Stimulated activated naive B cell treated with anti-CD40 and anti-IgM and Interleukin-4, amounts not matched to agents 10 μg/mL and 1 μg/mL and 100 μg/mL, for 72 hours (primary cell): ENCODE measurements around the gene AK3.

Source experiments
- ATAC-seq, 2 donors: fragments of 150-1000 bp; cut with Tn5 transposase; replicated peaks; 2 replicates each; pipeline ENCODE4 v1.10.0; 2021; ENCODE audit warnings: moderate library complexity in 1 of 2
- DNase-seq: peaks from one replicate; pipeline ENCODE4 v3.0.0; 2021
- H3K27ac Mint-ChIP-seq: one replicate; pipeline ENCODE4 v1.8.0; 2022; ENCODE audit warnings: mild to moderate bottlenecking, mixed read lengths
- H3K27me3 Mint-ChIP-seq, 2 donors: one replicate each; pipeline ENCODE4 v1.8.0; 2022; ENCODE audit warnings: mixed read lengths in 2 of 2
- H3K36me3 Mint-ChIP-seq, 2 donors: one replicate each; pipeline ENCODE4 v1.8.0; 2022; ENCODE audit warnings: mixed read lengths in 2 of 2, mild to moderate bottlenecking in 1 of 2
- H3K4me1 Mint-ChIP-seq, 2 donors: one replicate each; pipeline ENCODE4 v1.8.0; 2022; ENCODE audit warnings: mixed read lengths in 2 of 2, mild to moderate bottlenecking in 1 of 2
- H3K4me3 Mint-ChIP-seq, 2 donors: one replicate each; pipeline ENCODE4 v1.8.0; 2022; ENCODE audit warnings: mild to moderate bottlenecking in 2 of 2, mixed read lengths in 2 of 2, moderate library complexity in 1 of 2
- H3K9me3 Mint-ChIP-seq, 2 donors: one replicate each; pipeline ENCODE4 v1.8.0; 2022; ENCODE audit warnings: mixed read lengths in 2 of 2, mild to moderate bottlenecking in 1 of 2

Gene AK3

GRCh38 chr9:4679268-4680172, 61.5 kb downstream of the AK3 start, which contains the start of gene CDC37L1:
Gene CDC37L1 (plus strand): TSS chr9:4679569. CDS start chr9:4679768, 199 bp downstream.
- peaks cover 5% of the 10 kb centered on the region in 2 donors for H3K27me3 Mint-ChIP-seq
- H3K4me3 Mint-ChIP-seq, result no peak within 1 kb of the TSS
- no peaks in the 10 kb centered on the region for H3K9me3 Mint-ChIP-seq
- H3K4me1 Mint-ChIP-seq, result peaks cover 7 to 10% of the 10 kb centered on the region in 2 donors
- no peak within 1 kb of the TSS for H3K27ac Mint-ChIP-seq
- peaks cover 9 to 11% of the 10 kb centered on the region in 2 donors for H3K36me3 Mint-ChIP-seq
- ATAC-seq (peak; percentile 96 to 98), DNase-seq (peak; percentile 97)

GRCh38 chr9:4678679-4679267, 62.2 kb downstream of the AK3 start:
- ATAC-seq (peak; percentile 26 to 35), DNase-seq (no peak)
- Mint-ChIP-seq H3K9me3 (no peaks in the 10 kb centered on the region), H3K4me1 (peaks cover 6 to 8% of the 10 kb centered on the region in 2 donors), H3K4me3 (no peak overlapping the region), H3K27me3 (peaks cover 5% of the 10 kb centered on the region in 2 donors), H3K36me3 (peaks cover 8 to 9% of the 10 kb centered on the region in 2 donors), H3K27ac (no peak overlapping the region)

- Mint-ChIP-seq H3K9me3 (no peaks in the 10 kb centered on the region), H3K4me3 (no peak overlapping the region), H3K27me3 (peaks cover 5% of the 10 kb centered on the region in 2 donors), H3K36me3 (peaks cover 3% of the 10 kb centered on the region in 2 donors), H3K27ac (no peak overlapping the region), H3K4me1 (peaks cover 0 to 3% of the 10 kb centered on the region in 2 donors)
- ATAC-seq (no peak), DNase-seq (no peak)
These were observed 63.6 kb downstream of the AK3 start for GRCh38 chr9:4677392-4677791.

GRCh38 chr9:4674783-4675182, 66.2 kb downstream of the AK3 start:
- no peak overlapping the region for H3K4me3 Mint-ChIP-seq
- ATAC-seq (no peak), DNase-seq (no peak)
- no peak overlapping the region for H3K27ac Mint-ChIP-seq
- no peaks in the 10 kb centered on the region for H3K9me3 Mint-ChIP-seq
- no peaks in the 10 kb centered on the region for H3K4me1 Mint-ChIP-seq
- H3K36me3 Mint-ChIP-seq, result peaks cover 3% of the 10 kb centered on the region in 2 donors
- peaks cover 5% of the 10 kb centered on the region in 2 donors for H3K27me3 Mint-ChIP-seq

- Mint-ChIP-seq H3K27me3 (peaks cover 9 to 14% of the 10 kb centered on the region in 2 donors), H3K4me3 (no peak overlapping the region), H3K4me1 (no peaks in the 10 kb centered on the region), H3K27ac (no peak overlapping the region), H3K36me3 (peaks cover 3% of the 10 kb centered on the region in 2 donors), H3K9me3 (no peaks in the 10 kb centered on the region)
- no peak for DNase-seq
- no peak for ATAC-seq
These were observed 69.3 kb downstream of the AK3 start for GRCh38 chr9:4671737-4672136.

- Mint-ChIP-seq H3K27ac (no peak overlapping the region), H3K4me3 (no peak overlapping the region), H3K9me3 (no peaks in the 10 kb centered on the region), H3K27me3 (peaks cover 14 to 18% of the 10 kb centered on the region in 2 donors), H3K4me1 (peaks cover 8 to 11% of the 10 kb centered on the region in 2 donors), H3K36me3 (peaks cover under 1% of the 10 kb centered on the region in 2 donors)
- DNase-seq, result no peak
- ATAC-seq, result no peak
These were observed 70.4 kb downstream of the AK3 start for GRCh38 chr9:4670591-4670990.

GRCh38 chr9:4669890-4670289, 71.1 kb downstream of the AK3 start:
- ATAC-seq, result no peak
- H3K36me3 Mint-ChIP-seq, result no peaks in the 10 kb centered on the region
- H3K27ac Mint-ChIP-seq, result no peak overlapping the region
- DNase-seq, result no peak
- peaks cover 11 to 16% of the 10 kb centered on the region in 2 donors for H3K4me1 Mint-ChIP-seq
- H3K4me3 Mint-ChIP-seq, result no peak overlapping the region
- peaks cover 12 to 18% of the 10 kb centered on the region in 2 donors for H3K27me3 Mint-ChIP-seq
- H3K9me3 Mint-ChIP-seq, result no peaks in the 10 kb centered on the region

GRCh38 chr9:4668604-4669003, 72.4 kb downstream of the AK3 start:
- no peak overlapping the region for H3K27ac Mint-ChIP-seq
- H3K4me1 Mint-ChIP-seq, result peaks cover 19 to 29% of the 10 kb centered on the region in 2 donors
- no peaks in the 10 kb centered on the region for H3K36me3 Mint-ChIP-seq
- DNase-seq, result no peak
- H3K27me3 Mint-ChIP-seq, result peaks cover 12 to 18% of the 10 kb centered on the region in 2 donors
- H3K4me3 Mint-ChIP-seq, result no peak overlapping the region
- no peaks in the 10 kb centered on the region for H3K9me3 Mint-ChIP-seq
- no peak for ATAC-seq

- Mint-ChIP-seq H3K27ac (no peak overlapping the region), H3K4me3 (no peak overlapping the region), H3K9me3 (no peaks in the 10 kb centered on the region), H3K4me1 (peaks cover 25 to 37% of the 10 kb centered on the region in 2 donors), H3K27me3 (peaks cover 12 to 18% of the 10 kb centered on the region in 2 donors), H3K36me3 (no peaks in the 10 kb centered on the region)
- ATAC-seq, result no peak
- DNase-seq, result no peak
These were observed 73.3 kb downstream of the AK3 start for GRCh38 chr9:4667681-4668080.

GRCh38 chr9:4666042-4666699, 74.8 kb downstream of the AK3 start, which contains the start of gene SPATA6L:
Gene SPATA6L (minus strand): TSS chr9:4666480. CDS start chr9:4666250, 230 bp downstream.
- Mint-ChIP-seq H3K4me1 (peaks cover 29 to 48% of the 10 kb centered on the region in 2 donors), H3K27me3 (peaks cover 12 to 18% of the 10 kb centered on the region in 2 donors), H3K9me3 (no peaks in the 10 kb centered on the region), H3K27ac (peak within 1 kb of the TSS; percentile 76), H3K4me3 (peak within 1 kb of the TSS; percentile 86 to 87), H3K36me3 (no peaks in the 10 kb centered on the region)
- peak; percentile 54 for ATAC-seq
- DNase-seq, result peak; percentile 18

GRCh38 chr9:4665357-4665756, 75.6 kb downstream of the AK3 start:
- Mint-ChIP-seq H3K9me3 (no peaks in the 10 kb centered on the region), H3K4me3 (no peak overlapping the region), H3K4me1 (peaks cover 29 to 48% of the 10 kb centered on the region in 2 donors), H3K27ac (no peak overlapping the region), H3K27me3 (peaks cover 14 to 18% of the 10 kb centered on the region in 2 donors), H3K36me3 (no peaks in the 10 kb centered on the region)
- DNase-seq (no peak), ATAC-seq (no peak)

- Mint-ChIP-seq H3K4me1 (peaks cover 29 to 48% of the 10 kb centered on the region in 2 donors), H3K4me3 (peak overlapping the region in 1 of 2 donors; percentile 1), H3K27ac (no peak overlapping the region), H3K36me3 (no peaks in the 10 kb centered on the region), H3K27me3 (peaks cover 18 to 25% of the 10 kb centered on the region in 2 donors), H3K9me3 (no peaks in the 10 kb centered on the region)
- DNase-seq (no peak), ATAC-seq (no peak)
These were observed 77.0 kb downstream of the AK3 start for GRCh38 chr9:4663956-4664355.

- peak overlapping the region; percentile 82 for H3K27ac Mint-ChIP-seq
- H3K36me3 Mint-ChIP-seq, result no peaks in the 10 kb centered on the region
- peak overlapping the region; percentile 85 to 91 for H3K4me3 Mint-ChIP-seq
- DNase-seq, result no peak
- H3K27me3 Mint-ChIP-seq, result peaks cover 14 to 22% of the 10 kb centered on the region in 2 donors
- peaks cover 29 to 48% of the 10 kb centered on the region in 2 donors for H3K4me1 Mint-ChIP-seq
- ATAC-seq, result peak in 1 of 2 donors; percentile 5
- H3K9me3 Mint-ChIP-seq, result no peaks in the 10 kb centered on the region
These were observed 77.8 kb downstream of the AK3 start for GRCh38 chr9:4662989-4663792.
